Parathyroid adenoma (tissue), 2 donors: ENCODE measurements around the gene DHX35.

Experiments
- H2AFZ ChIP-seq: fragments of 300-600 bp; sonication (generic); one replicate; pipeline ENCODE4 v1.7.0; 2017; ENCODE audit warnings: antibody characterized with exemption, mild to moderate bottlenecking
- H3K27ac ChIP-seq: fragments of 300-600 bp; sonication (generic); one replicate; pipeline ENCODE4 v1.7.0; 2017
- H3K27me3 ChIP-seq: fragments of 300-600 bp; sonication (generic); one replicate; pipeline ENCODE4 v1.7.0; 2017; ENCODE audit warnings: low read length; ENCODE audit not compliant: control insufficient read depth, insufficient read depth
- H3K36me3 ChIP-seq: fragments of 300-600 bp; sonication (generic); one replicate; pipeline ENCODE4 v1.7.0; 2017; ENCODE audit warnings: low read length; ENCODE audit not compliant: control insufficient read depth, insufficient read depth
- H3K4me1 ChIP-seq: fragments of 300-600 bp; sonication (generic); one replicate; pipeline ENCODE4 v1.7.0; 2017; ENCODE audit warnings: control low read depth
- H3K4me2 ChIP-seq: fragments of 300-600 bp; sonication (generic); one replicate; pipeline ENCODE4 v1.7.0; 2017; ENCODE audit warnings: low read length
- H3K4me3 ChIP-seq: fragments of 300-600 bp; sonication (generic); one replicate; pipeline ENCODE4 v1.7.0; 2017; ENCODE audit warnings: low read depth, low read length
- H3K79me2 ChIP-seq: fragments of 300-600 bp; sonication (generic); one replicate; pipeline ENCODE4 v1.7.0; 2017; ENCODE audit warnings: control low read depth
- H3K9ac ChIP-seq: fragments of 300-600 bp; sonication (generic); one replicate; pipeline ENCODE4 v1.7.0; 2017; ENCODE audit warnings: mild to moderate bottlenecking
- H3K9me3 ChIP-seq: fragments of 300-600 bp; sonication (generic); one replicate; pipeline ENCODE4 v1.7.0; 2017; ENCODE audit warnings: low read length; ENCODE audit not compliant: control insufficient read depth
- TF ChIP-seq, protein P1 (sequence below): fragments of 300-600 bp; sonication (generic); IDR thresholded peaks from one replicate; pipeline ENCODE4 v1.7.0; 2017; ENCODE audit warnings: antibody characterized with exemption, mild to moderate bottlenecking
- donor health status: primary hyperparathyroidism.

DHX35 gene, protein sequence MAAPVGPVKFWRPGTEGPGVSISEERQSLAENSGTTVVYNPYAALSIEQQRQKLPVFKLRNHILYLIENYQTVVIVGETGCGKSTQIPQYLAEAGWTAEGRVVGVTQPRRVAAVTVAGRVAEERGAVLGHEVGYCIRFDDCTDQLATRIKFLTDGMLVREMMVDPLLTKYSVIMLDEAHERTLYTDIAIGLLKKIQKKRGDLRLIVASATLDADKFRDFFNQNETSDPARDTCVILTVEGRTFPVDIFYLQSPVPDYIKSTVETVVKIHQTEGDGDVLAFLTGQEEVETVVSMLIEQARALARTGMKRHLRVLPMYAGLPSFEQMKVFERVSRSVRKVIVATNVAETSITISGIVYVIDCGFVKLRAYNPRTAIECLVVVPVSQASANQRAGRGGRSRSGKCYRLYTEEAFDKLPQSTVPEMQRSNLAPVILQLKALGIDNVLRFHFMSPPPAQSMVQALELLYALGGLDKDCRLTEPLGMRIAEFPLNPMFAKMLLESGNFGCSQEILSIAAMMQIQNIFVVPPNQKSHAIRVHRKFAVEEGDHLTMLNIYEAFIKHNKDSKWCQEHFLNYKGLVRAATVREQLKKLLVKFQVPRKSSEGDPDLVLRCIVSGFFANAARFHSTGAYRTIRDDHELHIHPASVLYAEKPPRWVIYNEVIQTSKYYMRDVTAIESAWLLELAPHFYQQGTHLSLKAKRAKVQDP

DNA sequence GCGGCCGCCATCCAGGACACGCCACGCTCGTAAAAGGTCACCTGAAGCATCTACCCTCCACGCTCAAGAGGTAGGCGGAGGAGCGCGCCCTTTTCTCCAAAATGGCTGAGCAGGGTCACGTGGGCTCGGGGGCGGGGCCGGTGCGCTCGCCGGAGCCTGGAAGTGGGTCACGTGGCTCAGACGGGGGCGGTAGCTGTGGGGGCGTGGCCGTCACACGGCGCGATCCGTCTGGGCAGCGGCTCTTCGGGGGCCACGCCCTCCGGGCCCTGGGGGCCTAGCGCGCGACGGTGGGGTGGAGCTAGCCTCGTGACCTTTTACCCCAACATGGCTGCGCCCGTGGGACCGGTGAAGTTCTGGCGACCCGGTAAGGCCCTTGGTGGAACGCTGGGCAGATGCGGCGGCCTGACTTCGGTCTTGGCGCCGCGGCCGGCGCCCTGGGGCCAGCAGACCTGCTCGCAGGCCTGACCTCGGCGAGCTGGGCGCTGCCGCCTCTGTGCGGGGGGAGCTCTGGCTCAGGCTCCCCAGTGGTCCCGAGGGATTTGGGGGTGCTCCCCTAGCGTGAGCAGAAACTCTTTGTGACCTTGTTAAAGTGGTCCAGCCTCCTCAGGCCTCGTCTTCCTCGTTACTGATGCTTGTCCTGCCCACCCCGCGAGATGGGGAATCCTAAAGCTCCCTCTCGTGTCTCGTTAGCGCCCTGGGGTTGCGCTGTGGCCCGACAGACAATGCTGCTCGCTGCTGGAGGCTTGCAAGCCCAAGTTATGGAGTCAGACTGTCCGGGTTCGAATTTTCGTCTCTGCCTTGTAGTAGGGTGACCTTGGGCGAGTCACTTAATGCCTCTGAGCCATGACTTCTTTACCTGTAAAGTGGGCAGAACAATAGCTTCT, at the start of gene DHX35:
Gene DHX35, plus strand, starts transcription at position 301 of the 884 bp plus-strand sequence. Its CDS starts 24 bp downstream, at position 325.
- H3K4me1 ChIP-seq: peaks cover 5% of the 10 kb centered on the region
- peak within 1 kb of the TSS; percentile 99 for H2AFZ ChIP-seq
- no peaks in the 10 kb centered on the region for H3K9me3 ChIP-seq
- TF ChIP-seq, protein P1, sequence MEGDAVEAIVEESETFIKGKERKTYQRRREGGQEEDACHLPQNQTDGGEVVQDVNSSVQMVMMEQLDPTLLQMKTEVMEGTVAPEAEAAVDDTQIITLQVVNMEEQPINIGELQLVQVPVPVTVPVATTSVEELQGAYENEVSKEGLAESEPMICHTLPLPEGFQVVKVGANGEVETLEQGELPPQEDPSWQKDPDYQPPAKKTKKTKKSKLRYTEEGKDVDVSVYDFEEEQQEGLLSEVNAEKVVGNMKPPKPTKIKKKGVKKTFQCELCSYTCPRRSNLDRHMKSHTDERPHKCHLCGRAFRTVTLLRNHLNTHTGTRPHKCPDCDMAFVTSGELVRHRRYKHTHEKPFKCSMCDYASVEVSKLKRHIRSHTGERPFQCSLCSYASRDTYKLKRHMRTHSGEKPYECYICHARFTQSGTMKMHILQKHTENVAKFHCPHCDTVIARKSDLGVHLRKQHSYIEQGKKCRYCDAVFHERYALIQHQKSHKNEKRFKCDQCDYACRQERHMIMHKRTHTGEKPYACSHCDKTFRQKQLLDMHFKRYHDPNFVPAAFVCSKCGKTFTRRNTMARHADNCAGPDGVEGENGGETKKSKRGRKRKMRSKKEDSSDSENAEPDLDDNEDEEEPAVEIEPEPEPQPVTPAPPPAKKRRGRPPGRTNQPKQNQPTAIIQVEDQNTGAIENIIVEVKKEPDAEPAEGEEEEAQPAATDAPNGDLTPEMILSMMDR: peak; percentile 44
- H3K27me3 ChIP-seq: no peaks in the 10 kb centered on the region
- peak within 1 kb of the TSS; percentile 82 for H3K27ac ChIP-seq
- peak within 1 kb of the TSS; percentile 84 for H3K4me3 ChIP-seq
- H3K4me2 ChIP-seq: peak within 1 kb of the TSS; percentile 96
- H3K79me2 ChIP-seq: peaks cover 10% of the 10 kb centered on the region
- no peak within 1 kb of the TSS for H3K9ac ChIP-seq
- H3K36me3 ChIP-seq: no peaks in the 10 kb centered on the region

- Histone ChIP-seq H3K4me1 (no peaks in the 10 kb centered on the region), H3K4me2 (no peak overlapping the region), H2AFZ (no peak overlapping the region), H3K9me3 (no peaks in the 10 kb centered on the region), H3K9ac (no peak overlapping the region), H3K36me3 (no peaks in the 10 kb centered on the region), H3K27ac (no peak overlapping the region), H3K79me2 (no peaks in the 10 kb centered on the region), H3K4me3 (no peak overlapping the region), H3K27me3 (no peaks in the 10 kb centered on the region)
- TF ChIP-seq, protein P1: no peak
Observed at GRCh38 chr20:38915355-38915754, 46.8 kb upstream of the DHX35 start.

- H3K4me2 ChIP-seq: no peak overlapping the region
- H3K9me3 ChIP-seq: no peaks in the 10 kb centered on the region
- no peaks in the 10 kb centered on the region for H3K4me1 ChIP-seq
- TF ChIP-seq, protein P1: no peak
- no peaks in the 10 kb centered on the region for H3K36me3 ChIP-seq
- H3K9ac ChIP-seq: no peak overlapping the region
- H3K27ac ChIP-seq: no peak overlapping the region
- H3K4me3 ChIP-seq: no peak overlapping the region
- H3K27me3 ChIP-seq: no peaks in the 10 kb centered on the region
- H3K79me2 ChIP-seq: no peaks in the 10 kb centered on the region
- H2AFZ ChIP-seq: no peak overlapping the region
Observed at GRCh38 chr20:38917657-38918056, 44.5 kb upstream of the DHX35 start.

GRCh38 chr20:38918172-38918571, 44.0 kb upstream of the DHX35 start:
- H3K36me3 ChIP-seq: no peaks in the 10 kb centered on the region
- TF ChIP-seq, protein P1: no peak
- H3K27me3 ChIP-seq: no peaks in the 10 kb centered on the region
- H3K4me3 ChIP-seq: no peak overlapping the region
- no peak overlapping the region for H3K4me2 ChIP-seq
- no peak overlapping the region for H3K27ac ChIP-seq
- H3K9me3 ChIP-seq: no peaks in the 10 kb centered on the region
- H3K79me2 ChIP-seq: no peaks in the 10 kb centered on the region
- no peak overlapping the region for H2AFZ ChIP-seq
- no peak overlapping the region for H3K9ac ChIP-seq
- no peaks in the 10 kb centered on the region for H3K4me1 ChIP-seq
